Activated CD4-positive, alpha-beta T cell treated with anti-CD3 and anti-CD28 coated beads, Interleukin-2, amount 50 U/mL, for 4 hours (primary cell): ENCODE results near the gene CRELD2.

ENCODE experiments used
- DNase-seq, 2 experiments: peaks; one replicate each; pipeline ENCODE4 v3.0.0-alpha.2; 2020

The CRELD2 gene, protein sequence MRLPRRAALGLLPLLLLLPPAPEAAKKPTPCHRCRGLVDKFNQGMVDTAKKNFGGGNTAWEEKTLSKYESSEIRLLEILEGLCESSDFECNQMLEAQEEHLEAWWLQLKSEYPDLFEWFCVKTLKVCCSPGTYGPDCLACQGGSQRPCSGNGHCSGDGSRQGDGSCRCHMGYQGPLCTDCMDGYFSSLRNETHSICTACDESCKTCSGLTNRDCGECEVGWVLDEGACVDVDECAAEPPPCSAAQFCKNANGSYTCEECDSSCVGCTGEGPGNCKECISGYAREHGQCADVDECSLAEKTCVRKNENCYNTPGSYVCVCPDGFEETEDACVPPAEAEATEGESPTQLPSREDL

DNA sequence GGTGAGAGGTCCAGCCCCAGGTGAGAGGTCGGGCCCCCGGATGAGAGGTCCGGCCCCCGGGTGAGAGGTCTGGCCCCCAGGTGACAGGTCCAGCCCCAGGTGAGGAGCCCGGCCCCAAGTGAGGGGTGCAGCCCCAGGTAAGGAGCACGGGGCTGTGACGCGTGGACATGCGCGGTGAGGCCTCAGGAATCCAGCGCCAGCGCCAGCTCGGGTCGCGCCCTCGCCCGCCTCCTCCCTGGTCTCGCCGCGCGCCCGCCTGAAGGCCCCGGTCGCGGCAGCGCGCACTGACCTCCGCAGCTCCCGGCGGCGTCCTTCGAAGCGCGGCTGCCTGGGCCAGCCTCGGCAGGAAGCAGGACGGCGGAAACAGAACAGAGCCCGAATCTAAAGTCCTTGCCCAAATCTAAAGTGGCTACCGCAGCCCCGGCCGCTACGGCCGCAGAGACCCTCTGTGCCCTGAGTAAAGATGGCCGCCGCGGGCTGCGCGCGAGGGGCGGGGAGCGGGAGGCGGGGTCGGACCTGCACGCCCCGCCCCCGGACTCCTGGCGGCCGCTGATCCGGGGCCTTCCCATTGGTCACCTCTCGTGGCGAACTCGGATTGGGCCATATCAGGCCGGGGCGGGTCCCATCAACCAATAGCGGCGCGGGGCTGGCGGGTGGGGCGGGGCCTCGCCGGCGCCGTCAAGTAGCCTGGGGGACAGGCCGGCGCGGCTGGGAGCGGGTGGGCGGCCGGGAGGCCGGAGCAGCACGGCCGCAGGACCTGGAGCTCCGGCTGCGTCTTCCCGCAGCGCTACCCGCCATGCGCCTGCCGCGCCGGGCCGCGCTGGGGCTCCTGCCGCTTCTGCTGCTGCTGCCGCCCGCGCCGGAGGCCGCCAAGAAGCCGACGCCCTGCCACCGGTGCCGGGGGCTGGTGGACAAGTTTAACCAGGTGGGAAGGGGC lies at the start of gene CRELD2, which contains the start of gene ALG12:
Gene CRELD2, plus strand, starts transcription at position 661 of the 937 bp plus-strand sequence. Its CDS starts 136 bp downstream, at position 797.
Gene ALG12, minus strand, starts transcription at position 465 of the 937 bp plus-strand sequence. CDS start 4,673 bp downstream, outside the sequence.
- DNase-seq: peak; percentile 94 to 96

DNA sequence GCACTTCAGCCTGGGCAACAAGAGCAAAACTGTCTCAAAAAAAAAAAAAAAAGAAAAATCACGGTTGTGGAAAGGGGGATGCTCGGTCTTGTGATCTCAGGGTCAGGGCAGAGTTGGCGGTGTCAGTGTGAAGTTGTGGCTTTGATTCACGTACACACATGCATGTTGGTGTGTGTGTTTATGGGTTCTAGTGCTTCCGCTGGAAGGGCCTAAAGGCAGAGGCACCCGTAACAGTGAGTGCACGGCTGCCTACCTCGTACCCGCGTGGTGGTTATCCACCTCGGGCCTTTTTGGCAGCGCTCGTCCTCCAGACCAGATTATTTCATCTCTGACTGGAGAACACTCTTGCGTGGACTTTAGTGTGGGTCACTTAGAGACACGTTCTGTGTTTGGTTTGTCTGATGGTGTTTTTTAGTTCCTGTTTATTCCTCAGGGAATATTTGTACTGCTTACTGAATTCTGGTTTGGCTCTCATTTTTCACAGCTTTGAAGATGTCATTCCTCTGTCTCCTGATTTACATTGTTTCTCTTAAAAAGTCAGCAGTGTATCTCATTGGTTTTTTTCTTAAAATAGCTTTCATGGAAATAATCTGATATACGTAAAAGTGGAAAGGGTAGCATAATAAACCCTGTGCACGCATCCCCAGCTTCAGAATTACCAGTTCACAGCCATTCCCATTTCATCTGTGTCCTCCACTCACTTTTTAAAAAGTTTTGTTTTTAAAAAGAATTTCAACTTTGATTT lies 49.2 kb upstream of the CRELD2 start:
- no peak for DNase-seq

DNA sequence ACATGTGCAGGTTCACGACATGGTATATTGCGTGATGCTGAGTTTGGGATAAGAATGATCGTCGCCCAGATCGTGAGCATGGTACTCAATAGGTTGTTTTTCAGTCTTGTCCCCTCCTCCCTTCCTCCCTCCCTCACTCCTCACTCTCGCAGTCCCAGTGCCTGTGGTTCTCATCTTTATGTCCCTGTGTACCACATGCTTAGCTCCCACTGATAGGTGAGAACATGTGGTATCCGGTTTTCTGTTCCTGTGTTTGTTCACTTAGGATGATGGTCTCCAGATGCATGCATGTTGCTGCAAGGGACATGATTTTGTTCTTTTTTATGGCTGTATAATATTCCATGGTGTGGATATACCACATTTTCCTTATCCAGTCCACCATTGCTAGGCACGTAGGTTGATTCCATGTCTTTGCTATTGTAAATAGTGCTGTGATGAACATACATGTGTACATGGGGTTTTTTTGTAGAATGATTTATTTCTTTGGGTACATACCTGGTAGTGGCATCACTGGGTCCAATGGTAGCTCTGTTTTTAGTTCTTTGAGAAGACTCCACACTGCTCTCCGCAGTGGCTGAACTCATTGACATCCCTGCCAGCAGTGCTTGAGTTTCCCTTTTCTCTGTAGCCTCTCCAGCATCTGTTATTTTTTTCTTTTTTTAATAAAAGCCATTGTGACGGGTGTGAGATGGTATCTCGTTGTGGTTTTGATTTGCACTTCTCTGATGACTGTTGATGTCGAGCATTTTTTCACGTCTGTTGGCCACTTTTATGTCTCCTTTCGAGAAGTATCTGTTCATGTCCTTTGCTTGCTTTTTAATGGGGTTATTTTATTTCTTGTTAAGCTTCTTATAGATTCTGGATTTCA lies 48.4 kb upstream of the CRELD2 start:
- no peak for DNase-seq

DNA sequence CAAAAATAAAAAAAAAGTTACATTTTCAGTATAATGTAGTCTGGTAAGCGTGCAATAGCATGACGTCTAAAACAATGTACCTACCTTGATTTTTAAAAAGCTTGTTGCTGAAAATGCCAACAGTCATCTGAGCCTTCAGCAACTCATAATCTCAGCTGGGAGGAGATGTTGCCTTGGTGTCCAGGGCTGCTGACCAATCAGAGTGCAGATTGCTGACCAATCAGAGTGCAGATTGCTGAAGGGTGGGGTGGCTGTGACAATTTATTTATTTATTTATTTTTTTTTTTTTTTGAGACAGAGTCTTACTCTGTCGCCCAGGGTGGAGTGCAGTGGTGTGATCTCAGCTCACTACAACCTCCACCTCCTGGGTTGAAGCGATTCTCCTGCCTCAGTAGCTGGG lies 47.0 kb upstream of the CRELD2 start:
- no peak for DNase-seq

DNA sequence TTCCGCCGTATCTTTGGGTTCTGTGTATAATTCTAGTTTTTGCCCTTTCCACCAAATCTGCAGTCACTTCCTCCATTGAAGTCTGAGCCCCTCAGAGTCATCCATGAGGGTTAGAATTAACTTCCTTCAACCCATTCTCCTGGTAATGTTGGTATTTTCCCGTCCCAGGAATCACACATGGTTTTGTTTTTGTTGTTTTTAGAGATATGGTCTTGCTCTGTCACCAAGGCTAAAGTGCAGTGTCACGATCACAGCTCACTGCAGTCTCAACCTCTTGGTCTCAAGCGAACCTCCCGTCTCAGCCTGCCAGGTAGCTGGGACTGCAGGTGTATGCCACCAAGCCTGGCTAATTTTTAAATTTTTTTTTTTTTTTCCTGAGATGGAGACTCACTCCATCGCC lies 46.1 kb upstream of the CRELD2 start:
- no peak for DNase-seq

DNA sequence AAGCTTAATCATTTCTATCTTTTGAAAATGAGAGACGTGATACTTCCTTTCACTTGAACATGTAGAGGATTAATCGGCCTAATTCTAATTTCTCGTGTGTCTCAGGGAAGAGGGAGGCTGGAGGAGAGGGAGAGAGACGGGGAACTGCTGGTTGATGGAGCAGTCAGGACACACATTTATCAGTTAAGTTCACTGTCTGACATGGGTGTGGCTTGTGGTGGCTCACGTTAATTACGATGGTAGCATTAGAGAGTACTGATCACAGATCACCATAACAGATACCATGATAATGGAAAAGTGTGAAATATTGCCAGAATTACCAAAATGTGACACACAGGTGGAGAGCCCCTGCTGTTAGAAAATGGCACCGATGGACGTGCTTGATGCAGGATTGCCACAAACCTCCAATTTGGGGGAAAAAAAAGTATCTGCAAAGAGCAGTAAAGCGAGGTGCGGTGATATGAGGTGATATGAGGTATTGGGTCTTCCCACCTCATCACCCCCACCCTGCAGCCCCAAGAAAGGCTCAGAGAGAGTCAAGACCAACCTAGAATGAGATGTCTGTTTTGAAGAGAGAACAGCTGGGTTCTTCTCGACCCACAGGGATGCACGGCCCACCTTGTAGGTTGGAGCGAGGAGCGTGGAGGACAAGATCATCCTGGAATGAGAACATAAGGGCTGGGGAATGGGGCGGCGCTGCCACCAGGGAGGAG lies 45.0 kb upstream of the CRELD2 start:
- DNase-seq: no peak

DNA sequence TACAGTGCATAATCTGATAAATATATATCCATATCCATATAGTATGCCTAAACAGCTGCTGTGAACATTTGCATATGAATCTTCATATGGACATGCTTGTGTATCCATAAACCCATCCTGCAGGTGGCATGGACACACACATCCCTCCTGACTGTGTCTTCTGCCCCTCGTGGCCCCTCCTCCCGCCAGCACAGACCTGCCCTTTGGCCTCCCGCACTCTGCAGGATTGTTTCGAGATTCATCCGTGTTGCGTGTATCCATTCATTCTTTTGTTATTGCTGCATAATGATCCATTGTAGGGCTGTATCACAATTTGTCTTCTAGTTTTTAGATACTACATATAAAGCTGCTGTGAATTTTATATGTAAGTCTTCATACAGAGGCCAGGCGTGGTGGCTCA lies 40.8 kb upstream of the CRELD2 start:
- no peak for DNase-seq

DNA sequence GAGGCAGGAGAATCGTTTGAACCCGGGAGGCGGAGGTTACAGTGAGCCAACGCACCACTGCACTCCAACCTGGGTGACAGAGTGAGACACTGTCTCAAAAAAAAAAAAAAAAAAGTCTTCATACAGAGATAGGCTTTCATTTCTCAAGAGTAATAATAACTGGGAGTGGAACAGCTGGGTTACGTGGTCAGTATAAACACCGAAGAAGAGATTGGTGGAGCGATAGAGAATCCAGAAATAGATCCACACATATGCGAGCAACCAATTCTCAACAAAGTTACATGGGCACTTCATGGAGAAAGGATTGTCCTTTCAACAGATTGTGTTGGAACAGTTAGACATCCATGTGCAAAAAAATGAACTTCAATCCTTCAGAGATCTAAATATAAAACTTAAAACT lies 40.2 kb upstream of the CRELD2 start:
- no peak for DNase-seq

DNA sequence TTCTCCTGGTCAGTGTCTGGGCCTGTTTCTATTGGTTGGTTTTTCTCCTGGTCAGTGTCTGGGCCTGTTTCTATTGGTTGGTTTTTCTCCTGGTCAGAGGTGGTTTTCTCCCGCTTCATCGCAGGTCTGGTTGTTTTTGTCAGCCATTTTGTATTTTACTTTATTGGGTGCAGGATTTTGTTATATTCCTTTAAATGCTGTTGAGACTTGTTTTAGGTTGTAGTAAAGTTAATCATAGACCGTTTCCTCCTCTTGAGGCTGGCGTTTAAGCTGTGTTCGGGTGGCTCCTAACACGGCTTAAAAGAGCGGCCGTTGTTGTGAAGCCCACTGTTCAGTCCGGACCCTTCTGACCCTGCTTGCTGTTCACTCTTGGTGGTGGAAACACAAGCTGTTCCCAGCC lies 38.6 kb upstream of the CRELD2 start:
- no peak for DNase-seq

DNA sequence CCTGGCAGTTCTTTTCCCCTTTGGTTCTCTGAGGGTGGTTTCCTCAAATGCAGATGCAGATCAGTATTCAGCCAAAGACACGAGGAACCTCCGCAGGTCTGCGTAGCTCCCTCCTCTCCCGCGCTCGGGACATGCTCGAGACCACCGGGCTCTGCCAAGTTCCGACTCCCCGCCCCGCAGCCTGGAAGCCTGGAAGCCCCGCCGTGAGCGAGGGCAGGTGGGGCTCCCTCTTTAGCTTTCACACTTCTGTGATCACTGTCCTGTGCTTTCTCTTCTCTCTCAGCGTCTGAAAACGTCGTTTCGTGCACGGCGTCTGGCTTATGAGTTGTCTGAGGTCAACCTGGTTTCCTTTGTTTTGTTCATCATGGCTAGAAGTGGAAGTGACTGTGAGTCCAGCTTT lies 38.2 kb upstream of the CRELD2 start:
- DNase-seq: no peak

DNA sequence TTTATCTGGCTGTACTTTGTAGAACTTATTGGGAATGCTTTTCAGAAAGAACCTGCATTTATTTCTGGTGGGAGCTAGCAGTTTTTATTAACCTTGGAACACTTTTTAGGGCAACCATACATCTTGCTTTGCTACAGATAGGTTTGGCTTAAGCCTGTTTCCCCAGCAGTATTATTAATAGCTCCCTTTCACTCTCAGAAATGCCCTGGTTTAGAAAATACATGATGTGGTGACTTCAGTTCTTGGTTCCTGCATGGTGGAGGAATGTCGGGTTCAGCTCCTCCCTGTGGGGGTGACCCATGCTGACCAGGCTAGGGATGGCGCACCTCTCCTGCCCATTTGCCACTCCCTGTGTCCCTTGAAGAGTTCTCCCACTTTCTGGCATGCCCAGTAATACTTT lies 36.6 kb upstream of the CRELD2 start:
- DNase-seq: no peak

DNA sequence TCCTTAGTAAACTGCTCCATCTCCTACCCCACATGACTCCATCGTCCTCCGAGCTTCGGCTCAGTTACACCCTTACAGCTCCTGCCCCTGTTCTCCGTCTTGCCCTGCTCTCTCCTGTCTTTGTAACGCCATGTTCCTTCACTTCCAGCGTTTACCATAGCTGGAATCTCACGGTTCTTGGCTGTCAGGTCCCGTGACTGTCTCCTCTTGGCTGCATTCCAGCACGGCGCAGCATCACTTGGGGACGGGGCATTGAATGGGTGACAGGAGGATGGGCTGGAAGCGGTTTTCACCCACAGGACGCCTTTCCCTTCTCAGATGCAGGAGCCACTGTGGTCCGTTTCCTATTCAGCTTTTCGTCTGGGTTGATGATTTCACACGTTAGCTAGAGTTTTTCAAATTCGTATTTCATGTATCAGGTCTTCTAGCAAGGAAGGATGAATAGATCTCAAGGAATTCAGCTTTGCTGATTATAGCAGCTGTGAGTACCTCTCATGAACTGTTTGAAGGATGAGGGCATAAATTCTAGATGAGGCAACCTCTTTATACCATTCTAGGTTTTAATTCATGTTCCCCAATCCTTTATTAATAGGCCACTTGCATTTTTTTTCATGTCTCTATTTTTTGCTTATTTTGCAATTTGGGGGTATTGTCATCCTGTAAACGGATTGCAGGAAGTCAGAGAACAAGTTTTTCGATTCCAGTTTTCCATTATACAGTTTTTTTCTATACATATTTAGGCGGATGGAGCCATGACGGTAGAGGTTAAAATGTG lies 35.7 kb upstream of the CRELD2 start:
- no peak for DNase-seq

DNA sequence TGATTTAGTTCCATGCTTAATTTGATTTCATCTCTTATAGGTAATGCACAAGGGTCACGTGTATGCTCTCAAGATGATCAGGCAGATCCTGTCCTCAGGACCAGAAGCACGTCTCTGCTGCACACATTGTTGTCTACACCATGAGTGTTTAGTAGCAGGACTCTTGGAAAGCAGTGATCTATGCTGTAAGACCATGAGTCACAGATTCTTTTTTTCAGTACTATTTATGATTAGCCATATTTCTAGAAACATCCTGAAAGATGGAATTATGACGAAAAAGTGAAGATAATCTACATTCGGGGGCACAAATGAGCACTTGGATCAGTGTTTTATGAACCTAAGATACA lies 35.2 kb upstream of the CRELD2 start:
- no peak for DNase-seq

DNA sequence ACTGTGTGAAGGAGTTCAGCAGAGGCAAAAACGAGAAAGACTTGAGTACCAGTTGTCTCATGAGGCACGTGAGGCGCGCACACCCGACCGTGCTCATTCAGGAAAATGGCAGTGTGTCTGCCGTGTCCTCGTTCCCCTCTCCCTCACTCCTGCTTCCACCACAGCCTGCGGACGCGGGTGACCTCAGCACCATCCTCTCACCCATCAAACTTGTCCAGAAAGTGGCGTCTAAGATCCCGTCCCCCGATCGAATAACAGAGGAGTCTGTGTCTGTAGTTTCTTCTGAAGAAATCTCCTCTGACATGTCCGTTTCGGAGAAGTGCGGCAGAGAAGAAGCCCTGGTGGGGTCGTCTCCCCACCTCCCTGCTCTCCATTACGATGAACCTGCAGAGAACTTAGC lies 34.4 kb upstream of the CRELD2 start:
- no peak for DNase-seq

DNA sequence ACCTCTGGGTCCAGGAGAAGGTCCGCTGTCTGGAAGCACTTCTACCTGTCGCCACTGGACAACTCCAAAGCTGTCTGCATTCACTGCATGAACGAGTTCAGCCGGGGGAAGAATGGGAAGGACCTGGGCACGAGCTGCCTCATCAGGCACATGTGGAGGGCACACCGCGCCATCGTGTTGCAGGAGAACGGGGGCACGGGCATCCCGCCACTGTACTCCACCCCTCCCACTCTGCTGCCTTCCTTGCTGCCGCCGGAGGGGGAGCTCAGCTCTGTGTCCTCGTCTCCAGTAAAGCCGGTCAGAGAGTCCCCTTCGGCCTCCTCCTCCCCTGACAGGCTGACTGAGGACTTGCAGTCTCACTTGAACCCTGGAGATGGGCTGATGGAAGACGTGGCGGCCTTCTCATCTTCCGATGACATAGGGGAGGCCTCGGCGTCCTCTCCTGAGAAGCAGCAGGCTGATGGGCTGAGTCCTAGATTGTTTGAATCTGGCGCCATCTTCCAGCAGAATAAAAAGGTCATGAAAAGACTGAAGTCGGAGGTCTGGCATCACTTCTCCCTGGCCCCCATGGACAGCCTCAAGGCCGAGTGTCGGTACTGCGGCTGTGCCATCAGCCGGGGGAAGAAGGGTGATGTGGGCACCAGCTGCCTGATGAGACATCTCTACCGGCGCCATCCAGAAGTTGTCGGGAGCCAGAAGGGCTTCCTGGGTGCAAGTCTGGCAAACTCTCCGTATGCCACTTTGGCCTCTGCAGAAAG lies 33.8 kb upstream of the CRELD2 start:
- no peak for DNase-seq

DNA sequence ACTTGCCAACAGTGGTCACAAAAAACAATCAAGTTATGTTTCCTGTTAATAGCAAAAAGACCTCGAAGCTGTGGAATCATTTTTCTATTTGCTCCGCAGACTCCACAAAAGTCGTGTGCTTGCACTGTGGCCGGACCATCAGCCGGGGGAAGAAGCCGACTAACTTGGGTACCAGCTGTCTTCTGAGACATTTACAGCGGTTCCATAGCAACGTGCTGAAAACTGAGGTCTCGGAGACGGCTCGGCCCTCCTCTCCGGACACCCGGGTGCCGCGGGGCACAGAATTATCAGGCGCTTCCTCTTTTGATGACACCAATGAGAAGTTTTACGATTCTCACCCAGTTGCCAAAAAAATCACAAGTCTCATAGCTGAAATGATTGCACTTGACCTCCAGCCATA lies 33.2 kb upstream of the CRELD2 start:
- DNase-seq: no peak

DNA sequence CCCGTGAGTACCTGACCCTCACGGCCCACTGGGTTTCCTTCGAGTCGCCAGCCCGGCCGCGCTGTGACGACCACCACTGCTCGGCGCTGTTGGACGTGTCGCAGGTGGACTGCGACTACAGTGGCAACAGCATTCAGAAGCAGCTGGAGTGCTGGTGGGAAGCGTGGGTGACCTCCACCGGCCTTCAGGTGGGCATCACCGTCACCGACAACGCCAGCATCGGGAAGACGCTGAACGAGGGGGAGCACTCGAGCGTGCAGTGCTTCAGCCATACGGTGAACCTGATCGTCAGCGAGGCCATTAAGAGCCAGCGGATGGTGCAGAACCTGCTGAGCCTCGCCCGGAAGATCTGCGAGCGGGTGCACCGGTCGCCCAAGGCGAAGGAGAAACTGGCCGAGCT lies 32.6 kb upstream of the CRELD2 start:
- DNase-seq: no peak

DNA sequence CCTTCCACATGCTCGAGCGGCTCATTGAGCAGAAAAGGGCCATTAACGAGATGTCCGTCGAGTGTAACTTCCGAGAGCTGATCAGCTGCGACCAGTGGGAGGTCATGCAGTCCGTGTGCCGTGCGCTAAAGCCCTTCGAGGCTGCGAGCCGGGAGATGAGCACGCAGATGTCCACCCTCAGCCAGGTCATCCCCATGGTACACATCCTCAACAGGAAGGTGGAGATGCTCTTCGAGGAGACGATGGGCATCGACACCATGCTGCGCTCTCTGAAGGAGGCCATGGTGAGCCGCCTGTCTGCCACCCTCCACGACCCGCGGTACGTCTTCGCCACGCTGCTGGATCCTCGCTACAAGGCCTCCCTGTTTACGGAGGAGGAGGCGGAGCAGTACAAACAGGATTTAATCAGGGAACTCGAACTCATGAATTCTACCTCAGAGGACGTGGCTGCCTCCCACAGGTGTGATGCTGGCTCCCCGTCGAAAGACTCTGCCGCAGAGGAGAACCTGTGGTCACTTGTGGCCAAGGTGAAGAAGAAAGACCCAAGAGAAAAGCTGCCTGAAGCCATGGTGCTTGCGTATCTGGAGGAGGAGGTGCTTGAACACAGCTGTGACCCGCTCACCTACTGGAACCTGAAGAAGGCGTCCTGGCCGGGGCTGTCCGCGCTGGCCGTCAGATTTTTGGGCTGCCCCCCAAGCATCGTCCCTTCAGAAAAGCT lies 31.9 kb upstream of the CRELD2 start:
- no peak for DNase-seq

DNA sequence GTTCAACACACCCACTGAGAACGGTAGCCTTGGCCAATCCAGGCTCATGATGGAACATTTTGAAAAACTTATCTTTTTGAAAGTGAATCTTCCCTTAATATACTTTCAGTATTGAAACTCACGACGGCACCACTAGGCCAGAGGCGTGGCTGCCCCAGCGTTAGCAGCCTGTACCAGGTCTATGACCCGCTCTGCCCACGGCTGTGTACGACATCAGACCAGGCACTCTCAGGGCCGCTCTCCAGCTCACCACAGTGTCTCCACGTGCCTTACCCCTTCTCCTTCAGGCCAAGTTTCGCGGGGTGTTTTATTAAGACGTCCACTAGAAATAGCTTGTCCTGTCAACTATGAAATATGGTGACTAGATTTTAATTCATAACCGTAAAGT lies 31.4 kb upstream of the CRELD2 start:
- DNase-seq: no peak
